Lung (tissue), 12 donors: ENCODE data around the gene FXYD5. TPM values are rescaled to one million over a fixed set of nuclear protein-coding genes. Genes with fewer than 3 reads are reported as not detected.
"Not testable (repeated sequence)": the region's sequence is repeated elsewhere in the genome, so short reads cannot be mapped to it uniquely, and the experiment has no call there.

Experiments used
- ATAC-seq: fragments of 200-7000 bp; cut with Tn5 transposase; one replicate; pipeline ENCODE4 v1.9.1; 2020; ENCODE audit warnings: moderate number of reproducible peaks; ENCODE audit not compliant: insufficient read depth, low FRiP score
- DNase-seq, 3 donors: peaks; one replicate each; pipeline ENCODE4 v3.0.0-alpha.2; 2013 to 2017
- H3K27ac ChIP-seq, 2 donors: one replicate each; pipeline ENCODE4 v1.5.1; 2013; ENCODE audit warnings: mild to moderate bottlenecking in 2 of 2, moderate library complexity in 2 of 2, control low read depth in 1 of 2, inconsistent platforms in 1 of 2, low read depth in 1 of 2, low read length in 1 of 2
- H3K27me3 ChIP-seq, 3 donors: one replicate each; pipeline ENCODE4 v1.5.1; 2013; ENCODE audit warnings: low read length in 2 of 3; ENCODE audit not compliant: control insufficient read depth in 3 of 3, insufficient read depth in 3 of 3
- H3K36me3 ChIP-seq, 4 donors: one replicate each; pipeline ENCODE4 v1.5.1; 2013; ENCODE audit warnings: low read length in 4 of 4, mild to moderate bottlenecking in 1 of 4, moderate library complexity in 1 of 4; ENCODE audit not compliant: control insufficient read depth in 4 of 4, insufficient read depth in 4 of 4
- H3K4me1 ChIP-seq, 5 donors: one replicate each; pipeline ENCODE4 v1.5.1; 2013; ENCODE audit warnings: low read length in 5 of 5, mild to moderate bottlenecking in 2 of 5, moderate library complexity in 1 of 5; ENCODE audit not compliant: control insufficient read depth in 5 of 5, insufficient read depth in 5 of 5
- H3K4me3 ChIP-seq: one replicate; pipeline ENCODE4 v1.5.1; 2013; ENCODE audit warnings: mild to moderate bottlenecking, control low read depth, moderate library complexity
- H3K9ac ChIP-seq, 2 donors: one replicate each; pipeline ENCODE4 v1.5.1; 2013; ENCODE audit warnings: low read length in 2 of 2, control low read depth in 1 of 2; ENCODE audit not compliant: insufficient read depth in 1 of 2
- H3K9me3 ChIP-seq, 4 donors: one replicate each; pipeline ENCODE4 v1.5.1; 2013; ENCODE audit warnings: low read length in 3 of 4, mild to moderate bottlenecking in 1 of 4, moderate library complexity in 1 of 4; ENCODE audit not compliant: control insufficient read depth in 4 of 4, insufficient read depth in 3 of 4
- CTCF ChIP-seq: IDR thresholded peaks from 2 replicates; pipeline ENCODE4 v1.5.1; 2012; ENCODE audit warnings: mild to moderate bottlenecking; ENCODE audit errors: control extremely low read depth, extremely low read depth
- WGBS, 2 donors: extraction: QIAGEN DNeasy Blood & Tissue Kit; methylation state at CpG; one replicate each; pipeline ENCODE4 v1.1.7; 2013; 5-methylcytosine and 5-hydroxymethylcytosine counted together
- polyA plus RNA-seq, 2 donors: library from polyadenylated mRNA; stranded (reverse); fragments of 200-250 nt; gene quantifications; one replicate each; pipeline ENCODE4 v1.2.1, GENCODE V29; 2013
- total RNA-seq, 2 donors: library from RNA; depleted of rRNA in 1 of 2; stranded (reverse); fragments of >200 nt in 1 of 2; gene quantifications; one replicate each; pipeline ENCODE4 v1.2.1, GENCODE V29; 2014 to 2021
- donor health status: control.
- donor health status: control.
- donor health status: Bipolar disorder and iron deficiency.
- donor health status: healthy.
- donor health status: DM: yes; HTN: yes; CAD: no.

FXYD5 gene
- total and polyA plus RNA-seq, 4 donors = 9.9 to 203 (median 138) TPM

DNA sequence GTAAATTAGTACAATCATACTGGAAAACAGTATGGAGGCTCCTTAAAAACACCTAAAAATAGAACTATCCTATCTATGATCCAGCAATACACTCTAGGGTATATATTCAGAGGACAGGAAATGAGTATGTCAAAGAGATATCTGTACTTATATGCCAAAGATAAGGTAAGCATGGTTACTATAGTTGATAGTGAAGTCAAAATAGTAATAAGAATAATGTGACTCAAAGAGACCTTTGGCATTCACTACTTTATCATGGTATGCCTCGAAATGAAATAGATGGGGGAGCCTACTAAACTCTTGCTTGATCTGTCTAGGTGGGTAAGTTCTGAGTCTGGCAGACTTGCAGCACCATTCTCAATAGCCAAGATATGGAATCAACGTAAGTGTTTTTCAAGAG, 30.3 kb downstream of the FXYD5 start:
- Histone ChIP-seq H3K4me3 (no peak overlapping the region), H3K27me3 (no peaks in the 10 kb centered on the region), H3K9ac (no peak overlapping the region), H3K36me3 (no peaks in the 10 kb centered on the region), H3K27ac (no peak overlapping the region), H3K9me3 (no peaks in the 10 kb centered on the region), H3K4me1 (no peaks in the 10 kb centered on the region)
- WGBS, 2 donors = 71 to 86% methylated on average over 2 of the region's 2 CpGs
- DNase-seq (no peak), ATAC-seq (no peak)
- TF ChIP-seq CTCF = no peak

DNA sequence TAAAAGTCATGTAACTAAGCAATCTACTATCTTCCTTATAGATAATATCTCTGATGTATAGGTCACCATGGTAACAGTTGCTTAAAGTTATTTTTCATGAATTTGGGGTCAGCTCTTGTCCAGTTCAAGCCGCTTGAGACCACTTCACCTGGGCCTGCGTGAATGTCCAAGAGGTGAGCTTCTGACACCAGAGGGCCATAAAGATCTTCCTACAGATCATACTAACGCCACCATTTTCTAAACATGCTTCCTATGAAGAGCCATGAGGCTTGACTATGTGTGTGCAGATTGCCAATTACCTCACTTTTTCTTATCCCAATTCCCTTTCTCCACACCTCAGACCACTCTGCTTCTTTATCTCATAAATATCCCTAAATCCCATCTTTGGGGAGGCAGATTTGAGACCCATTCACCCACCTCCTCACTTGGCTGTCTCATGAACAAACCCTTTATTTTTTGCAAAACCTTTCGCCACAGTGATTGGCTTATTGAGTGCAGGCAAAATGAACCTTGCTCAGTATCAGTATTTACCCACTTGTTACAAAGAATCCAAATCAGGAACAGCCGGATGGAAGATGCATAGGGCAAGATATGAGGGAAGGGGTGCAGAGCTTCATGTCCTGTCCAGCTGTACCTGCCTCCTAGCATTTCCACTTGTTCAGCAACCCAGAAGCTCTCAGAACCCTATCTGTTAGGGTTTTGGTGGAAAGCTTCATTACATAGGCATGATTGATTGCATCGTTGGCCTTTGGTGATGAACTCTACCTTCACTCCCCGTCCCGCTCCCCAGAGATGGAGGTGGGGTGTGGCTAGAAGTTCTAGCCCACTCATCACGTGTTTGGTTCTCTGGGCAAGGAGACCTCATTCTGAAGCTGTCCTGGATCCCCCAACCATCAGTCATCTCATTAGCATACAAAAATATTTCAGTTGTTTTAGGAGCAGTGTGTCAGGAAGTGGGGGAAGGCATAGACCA, 39.8 kb downstream of the FXYD5 start:
- Histone ChIP-seq H3K4me3 (no peak overlapping the region), H3K4me1 (no peaks in the 10 kb centered on the region), H3K27me3 (no peaks in the 10 kb centered on the region), H3K9ac (no peak overlapping the region), H3K27ac (no peak overlapping the region), H3K36me3 (no peaks in the 10 kb centered on the region), H3K9me3 (no peaks in the 10 kb centered on the region)
- DNase-seq (no peak), ATAC-seq (no peak)
- no peak for TF ChIP-seq CTCF
- 76 to 86% methylated on average over 9 of the region's 9 CpGs for WGBS, 2 donors

DNA sequence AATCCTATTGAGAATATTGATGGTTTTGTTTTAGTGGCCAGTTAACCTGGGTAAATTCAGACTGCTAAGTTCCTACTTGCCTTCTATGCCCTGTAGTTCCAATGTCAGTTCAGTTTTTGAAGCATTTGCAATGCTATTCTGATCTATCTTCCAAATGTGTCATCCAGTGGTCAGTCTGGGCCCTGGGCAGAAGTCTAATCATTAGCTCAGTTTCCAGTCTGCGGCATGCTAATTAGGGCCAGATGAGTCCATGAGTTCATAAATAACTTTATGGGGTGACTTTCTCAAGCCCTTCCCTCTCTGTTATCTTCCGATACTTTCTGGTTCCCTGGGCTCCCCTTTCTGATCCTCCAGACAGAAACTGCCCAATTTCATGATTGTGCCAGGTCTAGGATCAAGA, 41.3 kb downstream of the FXYD5 start:
- H3K36me3 ChIP-seq = no peaks in the 10 kb centered on the region
- no peak overlapping the region for H3K4me3 ChIP-seq
- DNase-seq = no peak
- TF ChIP-seq CTCF = no peak
- H3K9ac ChIP-seq = no peak overlapping the region
- peaks cover 0 to 2% (median 0%) of the 10 kb centered on the region in 5 donors for H3K4me1 ChIP-seq
- no peak overlapping the region for H3K27ac ChIP-seq
- no peaks in the 10 kb centered on the region for H3K9me3 ChIP-seq
- ATAC-seq = no peak
- no peaks in the 10 kb centered on the region for H3K27me3 ChIP-seq
- WGBS, 2 donors = 69% methylated on average over 2 of the region's 2 CpGs

DNA sequence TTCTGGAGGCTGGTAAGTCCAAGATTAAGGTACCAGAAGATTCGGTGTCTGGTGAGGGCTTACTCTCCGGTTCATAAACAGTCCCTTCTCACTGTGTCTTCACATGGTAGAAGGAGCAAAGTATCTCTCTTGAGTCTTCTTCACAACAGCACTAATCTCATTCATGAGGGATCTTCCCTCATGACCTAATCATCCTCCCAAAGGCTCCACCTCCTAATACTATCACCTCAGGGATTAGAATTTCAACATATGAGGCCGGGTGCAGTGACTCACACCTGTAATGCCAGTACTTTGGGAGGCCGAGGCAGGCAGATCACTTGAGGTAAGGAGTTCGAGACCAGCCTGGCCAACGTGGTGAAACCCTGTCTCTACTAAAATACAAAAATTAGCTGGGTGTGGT, 42.3 kb downstream of the FXYD5 start:
- not testable (repeated sequence) for H3K9ac ChIP-seq, H3K9me3 ChIP-seq, H3K36me3 ChIP-seq, H3K4me1 ChIP-seq, H3K27ac ChIP-seq, H3K4me3 ChIP-seq, H3K27me3 ChIP-seq, ATAC-seq, DNase-seq
- 81 to 89% methylated on average over 6 of the region's 6 CpGs for WGBS, 2 donors
